Measurements from ENCODE around the gene ATXN1.
"Not testable (repeated sequence)": the region's sequence is repeated elsewhere in the genome, so short reads cannot be mapped to it uniquely, and the experiment has no call there.

Gene ATXN1

GRCh38 chr6:16412982-16413381 lies 348.3 kb downstream of the ATXN1 start:
- no peak for DNase-seq (ENCODE audit: low read depth)

DNA sequence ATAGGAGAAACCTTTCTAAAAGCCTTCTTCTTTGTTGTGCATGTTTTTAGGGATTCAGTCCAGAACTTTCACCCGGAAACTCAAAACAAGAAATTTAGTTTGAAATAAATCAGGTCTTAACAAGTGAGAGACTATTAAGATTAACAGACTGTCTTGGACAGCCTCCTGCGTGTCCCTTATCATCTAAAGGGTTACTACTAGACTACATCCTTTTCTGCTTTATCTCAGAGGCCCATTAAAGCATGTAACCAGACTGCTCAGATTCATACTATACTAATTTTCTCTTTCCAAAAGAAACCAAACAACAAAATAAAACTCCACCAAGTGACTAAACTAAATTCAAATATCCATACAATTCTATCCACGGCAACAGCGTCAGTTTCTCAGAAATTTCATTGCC lies 349.1 kb downstream of the ATXN1 start:
- DNase-seq (ENCODE audit: low read depth), result no peak

- DNase-seq (ENCODE audit: low read depth), result peak; percentile 19
Observed at GRCh38 chr6:16409531-16410441, 351.5 kb downstream of the ATXN1 start.

- no peak for DNase-seq (ENCODE audit: low read depth)
Observed at GRCh38 chr6:16408766-16409165, 352.5 kb downstream of the ATXN1 start.

DNA sequence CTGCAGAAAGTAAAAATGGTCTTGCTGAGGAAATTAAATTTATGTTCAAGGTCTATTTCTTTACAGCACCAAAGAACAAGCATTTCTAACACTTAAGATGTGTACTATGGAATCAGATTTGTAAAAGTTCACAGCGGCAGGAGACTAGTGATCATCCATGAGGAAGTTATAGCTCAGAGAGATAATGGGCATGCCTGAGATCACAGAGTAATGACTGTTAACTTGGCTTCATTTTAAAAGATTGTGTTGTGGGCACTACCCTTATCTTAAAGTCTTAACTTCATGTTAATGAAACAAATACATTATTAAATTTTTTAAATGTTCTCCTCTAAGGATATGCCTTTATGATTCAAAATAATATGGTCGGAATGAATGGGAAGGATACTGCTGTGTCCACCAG lies 354.3 kb downstream of the ATXN1 start:
- DNase-seq (ENCODE audit: low read depth), result no peak

DNA sequence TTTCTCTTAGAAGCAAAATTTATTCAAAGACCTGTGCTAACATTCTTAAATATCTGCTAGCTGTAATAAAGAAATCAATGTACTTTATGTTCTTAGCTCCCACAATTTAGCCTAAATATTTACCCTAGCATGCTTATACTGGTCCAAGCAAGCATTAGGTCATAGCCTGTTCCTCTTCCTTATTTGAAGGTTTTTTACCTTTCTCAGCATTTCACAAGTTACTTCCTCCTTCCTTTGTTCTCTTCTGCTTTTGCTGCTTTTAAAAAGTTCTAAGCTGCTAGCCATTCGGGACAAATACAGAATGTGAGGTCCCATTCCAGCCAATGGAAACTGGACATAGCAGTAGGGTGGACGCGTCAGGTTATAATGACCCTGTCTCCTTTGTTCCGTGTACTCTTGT lies 354.7 kb downstream of the ATXN1 start:
- DNase-seq (ENCODE audit: low read depth), result not testable (repeated sequence)

DNA sequence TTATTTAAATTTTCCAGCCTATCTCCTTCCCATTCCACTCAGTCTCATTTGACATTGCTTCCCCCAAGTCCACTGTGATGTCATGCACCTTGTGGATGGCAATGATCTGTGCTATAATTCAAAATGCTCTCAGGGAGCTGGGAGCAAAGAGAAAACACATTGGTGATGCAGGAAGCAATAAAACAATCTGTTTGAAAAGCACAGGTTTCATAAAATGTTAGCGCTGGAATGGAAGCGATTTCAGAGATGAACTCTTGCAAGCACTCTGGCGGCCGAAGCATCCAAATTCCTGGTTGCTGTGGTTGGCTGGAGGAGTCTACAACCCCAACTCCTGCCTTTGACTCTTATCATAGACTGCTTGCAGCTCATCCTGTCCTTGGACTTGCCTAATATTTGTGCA lies 355.9 kb downstream of the ATXN1 start:
- DNase-seq (ENCODE audit: low read depth), result no peak

- DNase-seq (ENCODE audit: low read depth), result no peak
Observed at GRCh38 chr6:16404456-16404855, 356.8 kb downstream of the ATXN1 start.

DNA sequence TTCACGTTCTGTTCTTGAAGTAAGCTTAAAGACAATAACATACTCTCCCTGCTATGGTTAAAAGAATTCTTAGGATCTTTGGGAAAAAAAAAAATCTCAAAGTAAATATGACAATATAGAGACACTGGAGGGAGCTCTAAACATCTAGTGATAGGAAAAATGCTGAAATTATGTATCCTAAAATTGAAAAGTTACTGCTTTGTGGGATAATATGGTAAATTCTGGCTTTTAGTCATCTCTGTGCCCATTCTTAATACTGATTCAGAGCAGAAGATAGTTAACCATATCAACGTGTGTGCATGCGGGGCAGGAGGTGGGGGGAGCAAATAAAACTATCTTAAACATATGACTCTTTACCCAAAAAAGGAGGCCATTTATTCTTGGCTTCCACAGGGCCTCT lies 357.4 kb downstream of the ATXN1 start:
- no peak for DNase-seq (ENCODE audit: low read depth)

DNA sequence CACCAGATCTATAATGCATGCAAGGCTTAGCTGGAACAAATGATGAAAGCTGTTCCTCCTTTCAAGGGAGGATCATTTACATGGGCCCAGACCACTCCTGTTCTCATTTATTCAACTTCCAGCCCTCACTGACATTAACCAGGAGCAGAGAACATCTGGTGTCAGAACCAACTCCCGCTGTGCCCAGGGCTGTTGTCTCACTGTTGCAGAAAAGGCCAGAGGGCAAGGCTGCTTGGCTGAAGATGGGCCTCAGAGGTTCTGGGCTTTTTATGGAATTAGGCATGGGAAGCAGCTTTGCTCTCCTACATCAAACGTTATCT lies 358.7 kb downstream of the ATXN1 start:
- no peak for DNase-seq (ENCODE audit: low read depth)

DNA sequence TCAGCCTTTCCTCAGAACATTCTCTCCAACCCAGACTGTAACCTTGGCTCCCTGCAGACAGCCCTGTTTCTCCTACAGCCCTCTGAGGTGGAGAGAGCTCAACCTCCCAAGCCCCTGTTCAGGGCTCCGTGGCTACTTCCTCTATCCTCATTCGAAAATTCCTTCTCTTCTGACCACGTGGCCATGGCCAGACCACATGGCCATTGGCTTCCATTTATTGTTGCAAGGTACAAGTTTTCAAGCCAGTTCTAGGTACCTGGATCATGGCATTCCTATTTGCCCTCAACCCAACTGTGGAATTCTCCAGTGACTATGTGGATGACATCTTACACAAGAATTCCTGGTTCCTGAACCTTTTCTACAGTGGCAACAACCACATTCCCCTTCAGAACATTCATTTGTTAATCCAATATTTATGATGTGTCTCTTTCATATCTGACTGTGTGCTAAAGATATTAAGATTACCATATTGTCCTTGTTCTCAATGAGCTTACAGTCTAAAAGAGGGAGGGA lies 361.0 kb downstream of the ATXN1 start:
- no peak for DNase-seq (ENCODE audit: low read depth)

DNA sequence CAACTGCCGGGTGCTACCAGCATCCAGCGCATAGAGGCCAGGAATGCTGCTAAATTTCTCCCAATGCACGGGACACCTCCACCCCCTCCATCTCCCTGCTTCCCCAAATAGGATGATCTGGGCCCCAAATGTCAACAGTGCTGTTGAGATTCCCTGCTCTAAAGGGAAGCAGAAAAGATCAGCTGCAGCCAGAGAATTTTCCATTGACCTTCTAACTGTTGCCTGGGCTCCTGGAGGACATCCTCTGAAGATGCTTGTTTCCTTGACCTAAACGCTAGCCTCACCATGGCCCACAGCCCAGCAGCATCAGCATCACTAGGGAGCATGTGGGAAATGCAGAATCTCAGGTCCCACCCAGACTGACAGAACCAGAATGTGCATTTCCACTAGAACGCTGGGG lies 361.6 kb downstream of the ATXN1 start:
- no peak for DNase-seq (ENCODE audit: low read depth)

GRCh38 chr6:16399158-16399557 lies 362.1 kb downstream of the ATXN1 start:
- DNase-seq (ENCODE audit: low read depth), result no peak

DNA sequence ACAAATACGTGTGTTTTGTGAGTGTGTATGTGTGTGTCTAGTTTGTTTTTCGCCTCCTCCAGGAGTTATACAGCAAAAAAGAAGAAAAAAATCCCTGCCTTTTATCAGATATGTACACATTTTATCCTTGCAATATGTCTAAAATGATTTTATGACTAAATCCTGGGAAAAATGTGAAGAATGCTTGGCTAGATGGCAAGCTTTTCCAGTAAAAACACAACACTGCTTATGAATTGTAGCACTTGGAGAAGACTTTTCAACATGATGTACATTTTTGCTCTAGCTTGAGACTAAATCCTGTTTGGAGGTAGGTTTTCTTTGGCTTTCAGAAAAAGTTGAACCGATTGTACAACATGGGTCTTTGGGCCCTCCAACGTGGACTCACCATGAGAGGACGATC lies 362.7 kb downstream of the ATXN1 start:
- no peak for DNase-seq (ENCODE audit: low read depth)

DNA sequence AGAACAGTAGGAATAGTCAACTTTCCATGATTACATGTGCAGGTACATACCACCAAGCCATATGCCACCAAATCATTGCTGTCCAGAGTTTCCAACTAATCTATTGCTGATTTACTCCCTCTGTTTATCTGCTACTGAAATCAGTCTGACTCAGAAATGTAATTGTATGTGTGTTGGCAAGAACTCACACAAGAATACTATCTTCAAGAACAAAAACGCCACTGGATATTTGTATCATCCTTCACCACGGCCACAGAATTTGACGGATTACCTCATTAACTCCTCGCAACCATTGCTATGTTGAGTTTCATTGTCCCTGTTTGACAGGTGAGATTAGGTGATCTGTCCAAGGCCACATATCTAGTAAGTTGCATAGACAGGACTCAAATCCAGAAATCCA lies 363.6 kb downstream of the ATXN1 start:
- no peak for DNase-seq (ENCODE audit: low read depth)

DNA sequence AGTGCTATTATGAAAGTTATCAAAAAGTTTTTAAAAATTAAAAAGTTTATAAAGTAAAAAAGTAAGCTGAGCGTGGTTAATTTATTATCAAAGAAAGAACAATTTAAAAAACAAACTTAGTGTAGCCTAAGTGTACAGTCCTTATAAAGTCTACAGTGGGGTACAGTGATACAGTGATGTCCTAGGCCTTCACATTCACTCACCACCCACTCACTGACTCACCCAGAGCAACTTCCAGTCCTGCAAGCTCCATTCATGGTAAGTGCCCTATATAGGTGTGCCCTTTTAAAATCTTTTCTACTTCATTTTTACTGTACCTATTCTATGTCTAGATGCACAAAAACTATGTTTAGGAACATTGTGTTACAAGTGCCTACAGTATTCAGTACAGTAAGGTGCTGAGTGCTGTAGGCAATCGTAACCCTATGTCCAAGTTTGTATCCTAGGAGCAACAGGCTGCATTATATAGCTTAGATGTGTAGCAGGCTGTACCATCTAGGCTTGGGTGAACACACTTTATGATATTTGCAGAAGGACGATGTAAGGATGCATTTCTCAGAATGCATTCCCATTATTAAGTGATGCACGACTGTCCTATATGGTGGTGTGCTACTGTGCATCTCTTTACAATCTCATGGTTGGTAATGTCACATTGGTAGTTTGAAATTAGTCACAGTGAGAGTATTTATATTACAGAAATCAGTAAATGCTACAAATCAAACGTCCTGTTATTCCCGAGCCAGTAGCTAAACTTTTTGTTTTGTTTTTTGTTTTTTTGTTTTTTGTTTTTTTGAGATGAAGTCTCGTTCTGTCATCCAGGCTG lies 364.6 kb downstream of the ATXN1 start:
- no peak for DNase-seq (ENCODE audit: low read depth)

DNA sequence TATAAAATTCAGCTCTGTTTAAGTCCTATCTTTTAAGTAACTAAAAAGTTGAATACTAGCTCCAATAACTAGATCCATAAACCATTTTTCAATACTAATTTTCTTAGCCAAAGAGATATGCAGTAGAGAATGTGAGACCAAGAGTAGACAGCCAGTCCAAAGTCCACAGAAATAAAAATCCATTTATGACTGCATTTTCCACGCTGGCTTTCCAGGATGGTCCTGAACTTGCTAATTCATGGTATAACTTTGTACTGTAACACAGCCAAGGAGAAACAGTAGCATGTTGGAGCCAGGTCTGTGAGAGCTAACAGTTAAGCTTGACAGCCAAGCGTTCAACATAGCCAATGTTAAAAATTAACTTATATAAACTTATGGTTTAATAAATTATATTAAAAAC lies 366.6 kb downstream of the ATXN1 start:
- DNase-seq (ENCODE audit: low read depth), result no peak

DNA sequence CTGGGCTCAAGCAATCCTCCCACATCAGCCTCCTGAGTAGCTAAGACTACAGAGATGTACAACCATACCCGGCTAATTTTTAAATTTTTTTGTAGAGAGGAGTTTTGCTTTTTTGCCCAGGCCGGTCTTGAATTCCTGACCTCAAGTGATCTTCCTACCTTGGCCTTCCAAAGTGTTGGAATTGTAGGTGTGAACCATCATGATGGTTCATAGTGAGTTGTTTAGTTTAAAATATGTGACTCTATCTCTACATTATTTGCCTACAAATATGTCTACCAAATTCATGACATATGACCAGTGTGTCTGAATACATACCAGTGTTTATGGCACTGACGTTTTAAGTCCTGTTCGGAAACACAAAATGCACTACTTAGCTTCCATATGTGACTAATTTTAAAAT lies 367.9 kb downstream of the ATXN1 start:
- no peak for DNase-seq (ENCODE audit: low read depth)

DNA sequence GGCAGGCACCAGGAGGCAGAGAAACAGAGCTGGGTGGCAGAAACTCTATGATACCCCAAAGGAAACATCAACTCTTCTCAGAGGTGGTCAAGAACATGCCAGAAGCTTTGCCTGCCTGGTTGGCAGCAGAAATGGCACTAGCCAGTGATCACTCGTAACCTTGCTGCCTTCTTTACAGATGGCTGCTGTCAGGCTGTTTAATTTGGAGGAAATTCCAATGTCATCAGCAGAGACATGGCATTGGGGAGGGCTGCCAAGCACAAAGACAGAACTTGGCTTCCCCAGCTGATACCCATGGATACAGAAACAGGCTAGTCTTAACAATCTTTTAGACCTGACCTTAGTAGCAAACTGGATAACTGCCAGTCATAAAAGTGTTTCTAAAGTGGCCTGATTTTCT lies 369.2 kb downstream of the ATXN1 start:
- DNase-seq (ENCODE audit: low read depth), result no peak

DNA sequence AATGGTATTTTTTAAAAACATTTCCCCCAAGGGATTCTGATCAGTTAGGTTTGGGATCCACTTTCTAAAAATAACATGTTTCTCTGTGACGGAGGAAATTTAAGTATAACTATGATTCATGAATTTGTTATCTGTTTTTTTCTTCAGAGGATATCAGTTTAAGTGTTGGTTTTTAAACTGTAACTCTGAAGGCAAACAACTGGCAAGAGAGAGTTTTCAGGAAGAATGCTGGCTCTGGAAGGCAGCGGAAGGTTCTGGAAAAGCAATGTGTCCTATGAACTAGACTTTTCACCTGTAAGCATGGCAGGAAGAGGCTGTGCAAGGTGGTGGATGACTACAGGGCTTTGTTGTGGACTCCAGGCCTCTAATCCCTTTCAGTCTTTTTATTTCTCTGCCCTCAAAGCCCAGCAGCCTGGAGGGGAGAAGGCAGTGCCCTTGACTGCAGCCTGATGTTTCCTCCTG lies 369.8 kb downstream of the ATXN1 start:
- DNase-seq (ENCODE audit: low read depth), result no peak

- not testable (repeated sequence) for DNase-seq (ENCODE audit: low read depth)
Observed at GRCh38 chr6:16390909-16391450, 370.3 kb downstream of the ATXN1 start.

DNA sequence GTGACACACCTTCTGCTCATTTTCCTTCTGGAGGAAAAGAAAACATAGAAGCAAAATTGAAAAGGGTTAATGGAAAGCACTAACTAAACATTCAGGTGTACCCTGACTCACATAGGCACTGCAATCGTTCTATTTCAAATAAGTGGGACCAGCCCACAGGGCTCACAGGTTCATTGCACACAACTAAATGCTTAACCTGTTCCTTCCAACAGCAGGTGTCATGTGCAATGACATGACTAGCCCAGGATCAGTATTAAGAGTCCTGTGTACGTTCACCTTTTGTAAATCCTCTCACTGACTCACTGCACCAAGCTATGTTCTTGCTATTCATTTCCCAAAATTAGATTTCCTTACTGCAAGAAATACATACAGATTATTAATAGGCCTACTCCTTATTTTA lies 371.6 kb downstream of the ATXN1 start:
- no peak for DNase-seq (ENCODE audit: low read depth)

GRCh38 chr6:16388488-16388887 lies 372.8 kb downstream of the ATXN1 start:
- DNase-seq (ENCODE audit: low read depth), result no peak
